Measurements from ENCODE around the gene ARID5B. TPM values are rescaled to one million over a fixed set of nuclear protein-coding genes. Genes with fewer than 3 reads are reported as not detected.

The ARID5B gene
- total RNA-seq, 1 donor from 2014 or later: 36.9 TPM

GRCh38 chr10:61992059-61992460 lies 90.6 kb downstream of the ARID5B start:
- H3K27me3 Mint-ChIP-seq: no peaks in the 10 kb centered on the region
- peak overlapping the region; percentile 14 for H3K4me3 Mint-ChIP-seq
- peaks cover 46% of the 10 kb centered on the region for H3K4me1 Mint-ChIP-seq (ENCODE audit: unreplicated experiment)
- TF ChIP-seq CTCF (conservative IDR thresholded peaks at IDR 0.05): no peak
- H3K27ac Mint-ChIP-seq: peak overlapping the region; percentile 65
- no peaks in the 10 kb centered on the region for H3K9me3 Mint-ChIP-seq
- no peak for DNase-seq (ENCODE audit: extremely low spot score, unreplicated experiment)
- peaks cover 7% of the 10 kb centered on the region for H3K36me3 Mint-ChIP-seq

- H3K27me3 Mint-ChIP-seq: no peaks in the 10 kb centered on the region
- H3K9me3 Mint-ChIP-seq: no peaks in the 10 kb centered on the region
- TF ChIP-seq CTCF (conservative IDR thresholded peaks at IDR 0.05): no peak
- peak overlapping the region; percentile 65 for H3K27ac Mint-ChIP-seq
- no peak for DNase-seq (ENCODE audit: extremely low spot score, unreplicated experiment)
- H3K36me3 Mint-ChIP-seq: peaks cover 9% of the 10 kb centered on the region
- H3K4me3 Mint-ChIP-seq: peak overlapping the region; percentile 51
- peaks cover 48% of the 10 kb centered on the region for H3K4me1 Mint-ChIP-seq (ENCODE audit: unreplicated experiment)
These were observed 91.5 kb downstream of the ARID5B start for GRCh38 chr10:61992671-61993668.

GRCh38 chr10:61993711-61994401 lies 92.4 kb downstream of the ARID5B start:
- no peak for DNase-seq (ENCODE audit: extremely low spot score, unreplicated experiment)
- Mint-ChIP-seq H3K4me1 (ENCODE audit: unreplicated experiment) (peaks cover 45% of the 10 kb centered on the region), H3K36me3 (peaks cover 16% of the 10 kb centered on the region), H3K27ac (peak overlapping the region; percentile 65), H3K4me3 (no peak overlapping the region), H3K9me3 (peaks cover 6% of the 10 kb centered on the region), H3K27me3 (no peaks in the 10 kb centered on the region)
- TF ChIP-seq CTCF (conservative IDR thresholded peaks at IDR 0.05): peak; percentile 26

- peaks cover 21% of the 10 kb centered on the region for H3K36me3 Mint-ChIP-seq
- H3K4me1 Mint-ChIP-seq (ENCODE audit: unreplicated experiment): peaks cover 45% of the 10 kb centered on the region
- DNase-seq (ENCODE audit: extremely low spot score, unreplicated experiment): no peak
- peaks cover 6% of the 10 kb centered on the region for H3K9me3 Mint-ChIP-seq
- H3K27me3 Mint-ChIP-seq: no peaks in the 10 kb centered on the region
- TF ChIP-seq CTCF (conservative IDR thresholded peaks at IDR 0.05): no peak
- H3K27ac Mint-ChIP-seq: peak overlapping the region; percentile 55
- H3K4me3 Mint-ChIP-seq: peak overlapping the region; percentile 43
These were observed 93.1 kb downstream of the ARID5B start for GRCh38 chr10:61994405-61995219.

GRCh38 chr10:61995220-61995503 lies 93.7 kb downstream of the ARID5B start:
- no peak for DNase-seq (ENCODE audit: extremely low spot score, unreplicated experiment)
- peak overlapping the region; percentile 55 for H3K27ac Mint-ChIP-seq
- H3K4me1 Mint-ChIP-seq (ENCODE audit: unreplicated experiment): peaks cover 45% of the 10 kb centered on the region
- TF ChIP-seq CTCF (conservative IDR thresholded peaks at IDR 0.05): no peak
- H3K9me3 Mint-ChIP-seq: peaks cover 6% of the 10 kb centered on the region
- H3K4me3 Mint-ChIP-seq: peak overlapping the region; percentile 30
- H3K36me3 Mint-ChIP-seq: peaks cover 27% of the 10 kb centered on the region
- no peaks in the 10 kb centered on the region for H3K27me3 Mint-ChIP-seq
